Gastroesophageal sphincter (tissue), 4 donors: ENCODE data around the gene DNAJC21. TPM values are rescaled to one million over a fixed set of nuclear protein-coding genes. Genes with fewer than 3 reads are reported as not detected.

ENCODE experiments used
- ATAC-seq: fragments of 150-250 bp; one replicate; pipeline ENCODE4 v1.9.1; 2016; ENCODE audit warnings: mild to moderate bottlenecking, moderate library complexity
- H3K27ac ChIP-seq, 4 donors: fragments of 200-600 bp; sonication (generic) in 3 of 4; 1 replicate in 3 of 4; 2 replicates in 1 of 4; pipeline ENCODE4 v1.5.1; 2016 to 2019
- H3K27me3 ChIP-seq: fragments of 200-600 bp; sonication (generic); one replicate; pipeline ENCODE4 v1.5.1; 2019
- H3K36me3 ChIP-seq, 2 donors: fragments of 200-600 bp; sonication (generic); one replicate each; pipeline ENCODE4 v1.5.1; 2019; ENCODE audit warnings: control low read depth in 1 of 2
- H3K4me1 ChIP-seq, 3 donors: fragments of 200-600 bp; sonication (generic); 1 replicate in 2 of 3; 2 replicates in 1 of 3; pipeline ENCODE4 v1.5.1; 2016 to 2019; ENCODE audit warnings: control low read depth in 2 of 3
- H3K4me3 ChIP-seq, 2 donors: fragments of 200-600 bp; sonication (generic); one replicate each; pipeline ENCODE4 v1.5.1; 2019; ENCODE audit warnings: mild to moderate bottlenecking in 1 of 2, moderate library complexity in 1 of 2
- H3K9me3 ChIP-seq, 3 donors: fragments of 200-600 bp; sonication (generic); one replicate each; pipeline ENCODE4 v1.5.1; 2017 to 2019; ENCODE audit warnings: control low read depth in 2 of 3
- EP300 ChIP-seq: sonication (generic); formaldehyde crosslinking; IDR thresholded peaks from one replicate; pipeline ENCODE4 v1.6.1; 2017; ENCODE audit warnings: antibody characterized with exemption, mild to moderate bottlenecking
- POLR2A ChIP-seq, 2 donors: fragments of 450-650 bp; IDR thresholded peaks; one replicate each; pipeline ENCODE4 v1.6.1; 2017; ENCODE audit warnings: antibody characterized with exemption in 2 of 2, mild to moderate bottlenecking in 2 of 2, moderate library complexity in 1 of 2
- POLR2AphosphoS5 ChIP-seq: sonication (generic); formaldehyde crosslinking; IDR thresholded peaks from one replicate; pipeline ENCODE4 v1.6.1; 2017; ENCODE audit warnings: antibody characterized with exemption
- WGBS, 2 donors: methylation state at CpG; one replicate each; pipeline ENCODE4 v1.1.5; 2018; ENCODE audit warnings: low coverage in 1 of 2; 5-methylcytosine and 5-hydroxymethylcytosine counted together
- total RNA-seq, 4 donors: library from RNA; depleted of rRNA; stranded (reverse); fragments of >200 nt; gene quantifications; one replicate each; pipeline ENCODE4 v1.1.0, GENCODE V29; 2016
- TF ChIP-seq, protein P1 (sequence below), 4 experiments: fragments of 200-600 bp in 2 of 4; fragments of 450-650 bp in 2 of 4; sonication (generic) in 1 of 4; IDR thresholded peaks; one replicate each; pipeline ENCODE4 v1.5.1; 2017 to 2019; ENCODE audit warnings: antibody characterized with exemption in 4 of 4, mild to moderate bottlenecking in 2 of 4, moderate library complexity in 2 of 4

The DNAJC21 gene
- total RNA-seq, 4 donors from 2014 or later: 46.8 to 99.8 (median 70.3) TPM

DNA sequence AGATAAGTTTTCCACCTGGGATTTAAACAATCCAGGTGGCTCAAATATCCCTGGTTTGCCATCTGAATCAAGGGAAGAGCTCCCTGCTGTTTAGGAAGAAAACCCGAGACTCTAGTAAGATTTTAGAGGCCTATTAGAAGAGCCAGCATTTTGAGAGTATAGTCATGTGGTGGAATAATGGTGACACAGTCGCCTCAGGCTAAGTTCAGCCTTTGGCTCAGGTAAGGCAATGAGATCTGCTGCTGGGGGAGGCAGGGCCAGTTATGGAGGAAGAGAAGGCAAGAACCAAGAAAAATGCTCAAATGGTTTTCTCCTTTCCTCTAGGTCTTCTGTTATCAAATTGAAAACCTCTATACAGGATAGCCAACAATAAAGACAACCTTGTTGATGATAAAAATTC lies 30.3 kb upstream of the DNAJC21 start:
- Histone ChIP-seq H3K27me3 (no peaks in the 10 kb centered on the region), H3K36me3 (peaks cover 0 to 34% of the 10 kb centered on the region in 2 donors), H3K9me3 (no peaks in the 10 kb centered on the region), H3K27ac (no peak overlapping the region), H3K4me1 (peaks cover 0 to 7% (median 0%) of the 10 kb centered on the region in 3 donors), H3K4me3 (no peak overlapping the region)
- TF ChIP-seq, protein P1, sequence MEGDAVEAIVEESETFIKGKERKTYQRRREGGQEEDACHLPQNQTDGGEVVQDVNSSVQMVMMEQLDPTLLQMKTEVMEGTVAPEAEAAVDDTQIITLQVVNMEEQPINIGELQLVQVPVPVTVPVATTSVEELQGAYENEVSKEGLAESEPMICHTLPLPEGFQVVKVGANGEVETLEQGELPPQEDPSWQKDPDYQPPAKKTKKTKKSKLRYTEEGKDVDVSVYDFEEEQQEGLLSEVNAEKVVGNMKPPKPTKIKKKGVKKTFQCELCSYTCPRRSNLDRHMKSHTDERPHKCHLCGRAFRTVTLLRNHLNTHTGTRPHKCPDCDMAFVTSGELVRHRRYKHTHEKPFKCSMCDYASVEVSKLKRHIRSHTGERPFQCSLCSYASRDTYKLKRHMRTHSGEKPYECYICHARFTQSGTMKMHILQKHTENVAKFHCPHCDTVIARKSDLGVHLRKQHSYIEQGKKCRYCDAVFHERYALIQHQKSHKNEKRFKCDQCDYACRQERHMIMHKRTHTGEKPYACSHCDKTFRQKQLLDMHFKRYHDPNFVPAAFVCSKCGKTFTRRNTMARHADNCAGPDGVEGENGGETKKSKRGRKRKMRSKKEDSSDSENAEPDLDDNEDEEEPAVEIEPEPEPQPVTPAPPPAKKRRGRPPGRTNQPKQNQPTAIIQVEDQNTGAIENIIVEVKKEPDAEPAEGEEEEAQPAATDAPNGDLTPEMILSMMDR (IDR thresholded peaks at IDR 0.05): no peak
- TF ChIP-seq POLR2A (IDR thresholded peaks at IDR 0.05) (no peak), EP300 (no peak), POLR2AphosphoS5 (no peak)
- WGBS, 2 donors: 84 to 96% methylated on average over 2 of the region's 2 CpGs
- ATAC-seq: no peak

DNA sequence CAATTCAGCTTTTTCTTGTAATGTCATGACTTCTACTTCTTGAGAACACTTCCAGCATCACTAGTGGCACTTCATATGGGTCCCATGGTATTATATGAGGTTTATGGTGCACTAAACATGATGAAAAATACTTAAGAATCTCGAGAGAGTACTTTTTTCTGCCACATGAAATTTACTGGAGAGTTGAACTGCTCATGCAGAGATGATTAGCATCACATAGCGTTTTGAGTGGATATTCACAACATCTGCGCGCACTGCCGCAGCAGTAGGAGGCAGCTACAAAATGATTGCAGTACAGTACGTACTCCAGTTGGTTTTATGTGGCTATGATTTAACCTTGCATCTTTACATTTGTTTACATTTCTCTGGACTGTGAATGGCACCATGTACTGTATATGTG lies 28.7 kb upstream of the DNAJC21 start:
- TF ChIP-seq EP300: no peak
- Histone ChIP-seq H3K27ac (no peak overlapping the region), H3K36me3 (peaks cover 0 to 45% of the 10 kb centered on the region in 2 donors), H3K9me3 (no peaks in the 10 kb centered on the region), H3K4me3 (no peak overlapping the region), H3K27me3 (no peaks in the 10 kb centered on the region), H3K4me1 (peaks cover 0 to 7% (median 0%) of the 10 kb centered on the region in 3 donors)
- WGBS, 2 donors: 85 to 90% methylated on average over 6 of the region's 6 CpGs
- no peak for ATAC-seq

DNA sequence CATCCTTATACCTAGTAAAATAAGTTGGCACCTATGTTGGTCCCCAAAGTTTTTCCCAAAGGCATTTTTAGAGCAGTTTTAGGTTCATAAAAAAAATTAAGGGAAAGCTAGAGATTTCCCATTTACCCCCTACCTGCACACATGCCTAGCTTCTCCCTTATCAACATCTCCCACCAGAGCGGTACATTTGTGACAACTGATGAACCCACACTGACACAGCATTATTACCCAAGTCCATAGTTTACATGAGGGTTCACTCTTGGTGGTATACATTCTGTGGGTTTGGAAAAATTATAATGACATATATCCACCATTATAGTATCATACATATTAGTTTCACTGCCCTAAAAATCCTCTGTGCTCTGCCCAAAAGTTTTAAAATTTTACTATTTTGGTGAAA lies 26.1 kb upstream of the DNAJC21 start:
- Histone ChIP-seq H3K36me3 (peaks cover 0 to 53% of the 10 kb centered on the region in 2 donors), H3K27ac (no peak overlapping the region), H3K27me3 (no peaks in the 10 kb centered on the region), H3K9me3 (no peaks in the 10 kb centered on the region), H3K4me1 (peaks cover 0 to 1% (median 0%) of the 10 kb centered on the region in 3 donors), H3K4me3 (no peak overlapping the region)
- 90 to 95% methylated on average over 1 of the region's 1 CpG for WGBS, 2 donors
- TF ChIP-seq, protein P1 (IDR thresholded peaks at IDR 0.05): no peak
- TF ChIP-seq EP300 (no peak), POLR2AphosphoS5 (no peak), POLR2A (IDR thresholded peaks at IDR 0.05) (no peak)
- ATAC-seq: no peak

DNA sequence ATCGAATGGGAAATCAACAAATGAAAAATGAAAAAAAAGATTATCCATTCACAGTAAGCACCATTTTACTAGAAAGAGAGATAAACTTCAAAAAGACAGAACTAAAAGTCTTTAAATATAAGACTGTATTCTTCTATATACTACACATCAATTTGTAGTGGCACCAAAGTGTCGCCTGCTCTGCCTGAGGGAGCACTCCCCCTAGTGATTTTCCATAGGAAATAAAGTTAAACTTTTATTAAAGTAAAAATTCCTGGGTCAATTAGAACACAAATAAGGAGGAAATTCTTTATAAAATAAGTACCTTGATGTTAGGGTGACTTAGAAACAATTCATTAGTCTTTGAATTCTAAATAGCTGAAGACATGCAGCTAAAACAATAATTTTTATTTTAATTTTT lies 23.8 kb upstream of the DNAJC21 start:
- TF ChIP-seq, protein P1 (IDR thresholded peaks at IDR 0.05): no peak
- TF ChIP-seq POLR2A (IDR thresholded peaks at IDR 0.05) (no peak), POLR2AphosphoS5 (no peak), EP300 (no peak)
- WGBS, 2 donors: 65 to 92% methylated on average over 2 of the region's 2 CpGs
- no peak for ATAC-seq
- Histone ChIP-seq H3K9me3 (no peaks in the 10 kb centered on the region), H3K4me1 (no peaks in the 10 kb centered on the region), H3K36me3 (peaks cover 0 to 76% of the 10 kb centered on the region in 2 donors), H3K27ac (no peak overlapping the region), H3K4me3 (no peak overlapping the region), H3K27me3 (no peaks in the 10 kb centered on the region)

DNA sequence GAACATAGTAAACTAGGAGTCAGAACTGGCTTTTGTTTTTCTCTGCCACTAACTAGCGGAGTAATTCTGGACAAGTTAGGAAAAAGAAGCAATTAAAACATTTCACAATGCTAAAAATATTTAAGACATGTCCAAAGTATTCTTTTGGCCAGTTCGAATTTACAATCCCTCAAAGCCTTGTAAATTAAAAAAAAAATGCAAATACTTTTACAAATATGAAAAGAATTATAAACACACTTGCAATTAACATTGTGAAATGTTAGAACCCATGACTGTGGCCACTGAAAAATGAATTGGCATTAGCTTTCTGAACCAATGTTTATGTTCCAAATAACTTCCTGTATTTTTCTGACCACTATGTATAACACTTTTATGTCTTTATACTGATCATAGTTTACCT lies 16.3 kb upstream of the DNAJC21 start:
- Histone ChIP-seq H3K4me3 (no peak overlapping the region), H3K27me3 (no peaks in the 10 kb centered on the region), H3K9me3 (no peaks in the 10 kb centered on the region), H3K36me3 (peaks cover 0 to 44% of the 10 kb centered on the region in 2 donors), H3K4me1 (peaks cover 11 to 49% (median 18%) of the 10 kb centered on the region in 3 donors), H3K27ac (peak overlapping the region; percentile 51 to 93 (median 90))
- no peak for ATAC-seq
- TF ChIP-seq POLR2AphosphoS5 (peak; percentile 75), POLR2A (IDR thresholded peaks at IDR 0.05) (no peak)
- WGBS, 2 donors: 47 to 52% methylated on average over 2 of the region's 2 CpGs

DNA sequence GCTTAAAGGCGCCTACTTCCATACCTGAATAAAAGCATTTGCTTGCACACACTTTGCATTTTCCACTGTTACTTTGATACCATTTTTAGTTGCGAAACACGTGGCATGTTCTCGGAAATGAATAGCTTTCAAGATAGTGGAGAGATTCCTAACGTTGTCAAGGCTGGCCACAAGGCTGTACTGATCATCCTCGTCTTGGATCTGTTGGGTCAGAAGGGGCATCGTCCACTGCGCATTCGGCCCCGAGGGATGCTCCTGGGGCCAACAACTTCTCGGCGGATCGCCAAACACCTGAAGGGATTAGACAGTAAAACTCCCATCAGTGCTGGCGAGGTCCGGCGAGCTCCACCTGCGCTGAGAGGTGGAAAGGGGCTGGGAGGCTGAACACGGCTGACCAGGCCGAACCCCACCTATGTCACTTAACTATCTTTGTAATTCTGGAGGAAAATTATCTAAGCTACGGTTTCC lies 14.7 kb upstream of the DNAJC21 start:
- H3K36me3 ChIP-seq: peaks cover 0 to 40% of the 10 kb centered on the region in 2 donors
- no peaks in the 10 kb centered on the region for H3K27me3 ChIP-seq
- TF ChIP-seq EP300: no peak
- TF ChIP-seq, protein P1 (IDR thresholded peaks at IDR 0.05): no peak
- no peak for TF ChIP-seq POLR2A (IDR thresholded peaks at IDR 0.05)
- no peak for TF ChIP-seq POLR2AphosphoS5
- no peaks in the 10 kb centered on the region for H3K9me3 ChIP-seq
- peak overlapping the region; percentile 80 to 92 for H3K4me3 ChIP-seq
- H3K4me1 ChIP-seq: peaks cover 11 to 51% (median 18%) of the 10 kb centered on the region in 3 donors
- H3K27ac ChIP-seq: peak overlapping the region; percentile 67 to 93 (median 90)
- ATAC-seq: no peak
- WGBS, 2 donors: 3 to 5% methylated on average over 6 to 19 of the region's 20 CpGs
